Activated CD4-positive, alpha-beta T cell treated with anti-CD3 and anti-CD28 coated beads, Interleukin-2, amount 10 ng/mL, durations not matched to agents 24 days and 14 days (primary cell): ENCODE measurements around the gene SKA3. TPM values are rescaled to one million over a fixed set of nuclear protein-coding genes. Genes with fewer than 3 reads are reported as not detected.
A peak's percentile ranks its signal among the peaks of the same experiment; 100 is the strongest.
"Not testable (repeated sequence)": the region's sequence is repeated elsewhere in the genome, so short reads cannot be mapped to it uniquely, and the experiment has no call there.

ENCODE experiments used
- DNase-seq: peaks from one replicate; pipeline ENCODE4 v3.0.0; 2022
- H3K27ac Mint-ChIP-seq: one replicate; pipeline ENCODE4 v1.8.0; 2022; ENCODE audit warnings: mild to moderate bottlenecking, mixed read lengths
- H3K27me3 Mint-ChIP-seq: one replicate; pipeline ENCODE4 v1.8.0; 2022; ENCODE audit warnings: mixed read lengths
- H3K36me3 Mint-ChIP-seq: one replicate; pipeline ENCODE4 v1.8.0; 2022; ENCODE audit warnings: low read depth, mild to moderate bottlenecking, mixed read lengths
- H3K4me1 Mint-ChIP-seq: one replicate; pipeline ENCODE4 v1.8.0; 2021; ENCODE audit warnings: mixed read lengths
- H3K4me3 Mint-ChIP-seq: one replicate; pipeline ENCODE4 v1.8.0; 2022; ENCODE audit warnings: mild to moderate bottlenecking, moderate library complexity, mixed read lengths
- H3K9me3 Mint-ChIP-seq: one replicate; pipeline ENCODE4 v1.8.0; 2021; ENCODE audit warnings: mixed read lengths
- intact Hi-C: fragments of 100-400 bp; cut with micrococcal nuclease; formaldehyde crosslinking; loops from one replicate; pipeline ENCODE4 v1.15.1; 2023
- total RNA-seq: library from RNA; stranded (reverse); gene quantifications from 2 replicates; pipeline ENCODE4 v1.2.3, GENCODE V29; 2022

The SKA3 gene
- total RNA-seq, result 35.6 and 39.6 TPM in 2 replicates

- no peaks in the 10 kb centered on the region for H3K9me3 Mint-ChIP-seq
- H3K27me3 Mint-ChIP-seq, result no peaks in the 10 kb centered on the region
- peak within 1 kb of the TSS; percentile 98 for H3K27ac Mint-ChIP-seq
- H3K4me1 Mint-ChIP-seq, result peaks cover 23% of the 10 kb centered on the region
- peaks cover 29% of the 10 kb centered on the region for H3K36me3 Mint-ChIP-seq
- peak within 1 kb of the TSS; percentile 99 for H3K4me3 Mint-ChIP-seq
- intact Hi-C loops, result loop anchor here (1.0 to 10.0 kb wide), 5 partner anchors 122 to 428 kb away; partner anchors contain the start of genes MICU2 and XPO4
- peak; percentile 99 for DNase-seq
These were observed at the start of gene SKA3, which contains the start of gene MRPL57 for GRCh38 chr13:21176215-21176981. Gene SKA3, minus strand, starts transcription at chr13:21176552. Its CDS starts 75 bp downstream, at chr13:21176477. Gene MRPL57, plus strand, starts transcription at chr13:21176658. Its CDS starts 259 bp downstream, at chr13:21176917.

- Mint-ChIP-seq H3K27ac (no peak overlapping the region), H3K27me3 (peaks cover 20% of the 10 kb centered on the region), H3K4me1 (no peaks in the 10 kb centered on the region), H3K4me3 (no peak overlapping the region), H3K36me3 (no peaks in the 10 kb centered on the region), H3K9me3 (peaks cover 20% of the 10 kb centered on the region)
- DNase-seq, result no peak
- intact Hi-C loops, result no loop called here
These were observed 48.7 kb upstream of the SKA3 start for GRCh38 chr13:21225082-21225481.

- H3K4me3 Mint-ChIP-seq, result no peak overlapping the region
- H3K27ac Mint-ChIP-seq, result no peak overlapping the region
- intact Hi-C loops, result no loop called here
- peaks cover 19% of the 10 kb centered on the region for H3K27me3 Mint-ChIP-seq
- peaks cover 20% of the 10 kb centered on the region for H3K9me3 Mint-ChIP-seq
- no peak for DNase-seq
- H3K4me1 Mint-ChIP-seq, result peaks cover 17% of the 10 kb centered on the region
- no peaks in the 10 kb centered on the region for H3K36me3 Mint-ChIP-seq
These were observed 44.9 kb upstream of the SKA3 start for GRCh38 chr13:21221268-21221667.

GRCh38 chr13:21219716-21220115 lies 43.4 kb upstream of the SKA3 start:
- H3K9me3 Mint-ChIP-seq, result peaks cover 20% of the 10 kb centered on the region

GRCh38 chr13:21219036-21219381 lies 42.7 kb upstream of the SKA3 start:
- H3K27ac Mint-ChIP-seq, result peak overlapping the region; percentile 20
- peaks cover 20% of the 10 kb centered on the region for H3K9me3 Mint-ChIP-seq
- no peaks in the 10 kb centered on the region for H3K36me3 Mint-ChIP-seq
- H3K27me3 Mint-ChIP-seq, result peaks cover 30% of the 10 kb centered on the region
- DNase-seq, result no peak
- intact Hi-C loops, result no loop called here
- peak overlapping the region; percentile 60 for H3K4me3 Mint-ChIP-seq
- peaks cover 17% of the 10 kb centered on the region for H3K4me1 Mint-ChIP-seq

More at GRCh38 chr13:21219716-21220115, 43.4 kb upstream of the SKA3 start:
- Mint-ChIP-seq H3K4me1 (peaks cover 17% of the 10 kb centered on the region), H3K27me3 (peaks cover 29% of the 10 kb centered on the region)
- H3K27ac Mint-ChIP-seq, DNase-seq, intact Hi-C loops, H3K36me3 Mint-ChIP-seq, H3K4me3 Mint-ChIP-seq: not testable (repeated sequence)

- Mint-ChIP-seq H3K4me3 (peak overlapping the region; percentile 60), H3K27ac (peak overlapping the region; percentile 25), H3K27me3 (peaks cover 34% of the 10 kb centered on the region), H3K36me3 (peaks cover 1% of the 10 kb centered on the region), H3K9me3 (peaks cover 24% of the 10 kb centered on the region), H3K4me1 (peaks cover 17% of the 10 kb centered on the region)
- peak; percentile 83 for DNase-seq
- intact Hi-C loops, result no loop called here
These were observed 42.1 kb upstream of the SKA3 start for GRCh38 chr13:21218351-21219035.

GRCh38 chr13:21216332-21216731 lies 40.0 kb upstream of the SKA3 start:
- Mint-ChIP-seq H3K9me3 (peaks cover 30% of the 10 kb centered on the region), H3K27ac (no peak overlapping the region), H3K27me3 (peaks cover 40% of the 10 kb centered on the region), H3K4me1 (peaks cover 17% of the 10 kb centered on the region), H3K36me3 (peaks cover 1% of the 10 kb centered on the region), H3K4me3 (no peak overlapping the region)
- intact Hi-C loops, result no loop called here
- no peak for DNase-seq

GRCh38 chr13:21215419-21215818 lies 39.1 kb upstream of the SKA3 start:
- DNase-seq, intact Hi-C loops, H3K27ac Mint-ChIP-seq, H3K4me3 Mint-ChIP-seq, H3K36me3 Mint-ChIP-seq: not testable (repeated sequence)
- peaks cover 28% of the 10 kb centered on the region for H3K9me3 Mint-ChIP-seq
- H3K27me3 Mint-ChIP-seq, result peaks cover 40% of the 10 kb centered on the region
- peaks cover 17% of the 10 kb centered on the region for H3K4me1 Mint-ChIP-seq

GRCh38 chr13:21212138-21212775 lies 35.9 kb upstream of the SKA3 start:
- Mint-ChIP-seq H3K27me3 (peaks cover 44% of the 10 kb centered on the region), H3K9me3 (peaks cover 28% of the 10 kb centered on the region), H3K36me3 (peaks cover 1% of the 10 kb centered on the region), H3K27ac (no peak overlapping the region), H3K4me3 (no peak overlapping the region), H3K4me1 (no peaks in the 10 kb centered on the region)
- intact Hi-C loops, result no loop called here
- no peak for DNase-seq

- Mint-ChIP-seq H3K9me3 (peaks cover 25% of the 10 kb centered on the region), H3K27ac (no peak overlapping the region), H3K36me3 (peaks cover 1% of the 10 kb centered on the region), H3K27me3 (peaks cover 24% of the 10 kb centered on the region), H3K4me3 (no peak overlapping the region), H3K4me1 (no peaks in the 10 kb centered on the region)
- intact Hi-C loops, result no loop called here
- no peak for DNase-seq
These were observed 32.4 kb upstream of the SKA3 start for GRCh38 chr13:21208652-21209154.

- Mint-ChIP-seq H3K27ac (no peak overlapping the region), H3K36me3 (no peaks in the 10 kb centered on the region), H3K4me1 (no peaks in the 10 kb centered on the region), H3K9me3 (peaks cover 4% of the 10 kb centered on the region), H3K27me3 (peaks cover 2% of the 10 kb centered on the region), H3K4me3 (no peak overlapping the region)
- intact Hi-C loops, result no loop called here
- DNase-seq, result no peak
These were observed 26.6 kb upstream of the SKA3 start for GRCh38 chr13:21202767-21203531.

GRCh38 chr13:21201456-21202190 lies 25.3 kb upstream of the SKA3 start:
- H3K4me1 Mint-ChIP-seq, H3K4me3 Mint-ChIP-seq, H3K36me3 Mint-ChIP-seq, H3K27me3 Mint-ChIP-seq, H3K27ac Mint-ChIP-seq, intact Hi-C loops, DNase-seq, H3K9me3 Mint-ChIP-seq: not testable (repeated sequence)

- H3K9me3 Mint-ChIP-seq, intact Hi-C loops, H3K36me3 Mint-ChIP-seq, H3K27ac Mint-ChIP-seq, DNase-seq, H3K4me1 Mint-ChIP-seq, H3K4me3 Mint-ChIP-seq: not testable (repeated sequence)
- peaks cover 10% of the 10 kb centered on the region for H3K27me3 Mint-ChIP-seq
These were observed 22.0 kb upstream of the SKA3 start for GRCh38 chr13:21198391-21198790.
